HG03439 (cell line): ENCODE results near the gene METAP1D.
A peak's percentile ranks its signal among the peaks of the same experiment; 100 is the strongest.
"Not testable (repeated sequence)": the region's sequence is repeated elsewhere in the genome, so short reads cannot be mapped to it uniquely, and the experiment has no call there.

Source experiments
- ATAC-seq: cut with Tn5 transposase; IDR thresholded peaks from one replicate; pipeline ENCODE4 v1.9.1; 2021; ENCODE audit warnings: mild to moderate bottlenecking, moderate library complexity; ENCODE audit not compliant: unreplicated experiment

Gene METAP1D

GRCh38 chr2:172100935-172101820, 101.4 kb downstream of the METAP1D start:
- ATAC-seq: no peak

GRCh38 chr2:172101821-172102390, 102.2 kb downstream of the METAP1D start:
- no peak for ATAC-seq

GRCh38 chr2:172102391-172103359, 102.9 kb downstream of the METAP1D start, which contains the start of gene DLX2:
DLX2 (minus strand) TSS chr2:172102900; CDS start chr2:172102538, 362 bp downstream.
- ATAC-seq: peak; percentile 78

- ATAC-seq: no peak
Measured at GRCh38 chr2:172103471-172104272, 103.9 kb downstream of the METAP1D start.

GRCh38 chr2:172105471-172106107, 105.8 kb downstream of the METAP1D start:
- ATAC-seq: no peak

- ATAC-seq: no peak
Measured at GRCh38 chr2:172106108-172106961, 106.6 kb downstream of the METAP1D start.

- ATAC-seq: no peak
Measured at GRCh38 chr2:172107690-172108586, 108.2 kb downstream of the METAP1D start.

GRCh38 chr2:172108587-172108930, 108.8 kb downstream of the METAP1D start:
- no peak for ATAC-seq

GRCh38 chr2:172109256-172109987, 109.7 kb downstream of the METAP1D start:
- no peak for ATAC-seq

GRCh38 chr2:172109988-172110811, 110.4 kb downstream of the METAP1D start:
- no peak for ATAC-seq

GRCh38 chr2:172113617-172114016, 113.9 kb downstream of the METAP1D start:
- no peak for ATAC-seq

- ATAC-seq: not testable (repeated sequence)
Measured at GRCh38 chr2:172114176-172114575, 114.4 kb downstream of the METAP1D start.

GRCh38 chr2:172114579-172114978, 114.8 kb downstream of the METAP1D start:
- ATAC-seq: no peak

GRCh38 chr2:172116107-172116506, 116.4 kb downstream of the METAP1D start:
- no peak for ATAC-seq

- ATAC-seq: no peak
Measured at GRCh38 chr2:172119089-172119488, 119.3 kb downstream of the METAP1D start.

GRCh38 chr2:172120118-172120517, 120.4 kb downstream of the METAP1D start:
- ATAC-seq: no peak
